GM12801 (cell line): ENCODE data around the gene AMDHD1.

Source experiments
- CTCF ChIP-seq: IDR thresholded peaks from one replicate; pipeline ENCODE4 v1.5.1; 2011; ENCODE audit warnings: control low read depth; ENCODE audit not compliant: insufficient read length; ENCODE audit errors: extremely low read depth

Gene AMDHD1

GRCh38 chr12:95997276-95997675, 54.1 kb downstream of the AMDHD1 start:
- no peak for TF ChIP-seq CTCF

GRCh38 chr12:95997911-95998510, 54.9 kb downstream of the AMDHD1 start:
- TF ChIP-seq CTCF, result no peak

- TF ChIP-seq CTCF, result no peak
These were observed 55.6 kb downstream of the AMDHD1 start for GRCh38 chr12:95998611-95999286.

- no peak for TF ChIP-seq CTCF
These were observed 56.4 kb downstream of the AMDHD1 start for GRCh38 chr12:95999484-95999883.

DNA sequence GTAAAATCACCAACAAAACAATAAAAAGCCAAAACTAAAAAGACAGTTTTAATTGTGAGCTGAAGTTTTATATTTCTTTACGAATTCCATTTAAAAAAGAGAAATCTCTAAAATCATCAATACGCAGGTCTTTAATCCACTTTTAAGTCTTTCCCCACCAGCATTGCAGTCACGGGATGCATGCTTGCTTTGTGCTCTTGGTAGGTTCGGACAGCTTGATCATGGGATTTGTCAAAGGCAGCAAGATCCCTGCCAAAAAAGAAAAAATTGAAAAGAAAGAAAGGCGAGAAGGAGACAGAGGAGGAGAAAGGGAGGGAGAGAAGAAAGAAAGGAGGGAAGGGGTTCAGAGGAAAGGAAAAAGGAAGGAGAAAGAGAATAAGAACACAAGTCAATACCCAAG, 57.7 kb downstream of the AMDHD1 start:
- no peak for TF ChIP-seq CTCF

- TF ChIP-seq CTCF, result no peak
These were observed 63.6 kb downstream of the AMDHD1 start for GRCh38 chr12:96006727-96007126.

DNA sequence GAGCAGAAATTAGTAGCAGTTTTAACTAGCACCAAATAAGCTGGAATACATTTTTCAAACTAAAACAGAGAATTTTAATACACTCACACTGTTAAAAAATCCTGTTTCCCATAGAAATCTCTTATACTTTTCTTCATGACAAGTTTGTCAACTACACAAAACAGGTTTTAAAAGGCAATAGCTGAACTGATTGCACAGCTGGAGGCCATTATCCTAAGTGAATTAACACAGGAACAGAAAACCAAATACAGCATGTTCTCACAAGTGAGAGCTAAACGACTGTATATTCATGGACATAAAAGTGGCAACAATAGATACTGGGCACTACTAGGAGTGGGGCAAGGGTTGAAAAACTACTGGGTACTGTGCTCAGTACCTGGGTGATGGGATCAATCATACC, 64.6 kb downstream of the AMDHD1 start:
- no peak for TF ChIP-seq CTCF
